DND-41 (cell line): Measurements from ENCODE around the gene GPRC5D.

Experiments used
- EZH2 ChIP-seq: IDR thresholded peaks from 3 replicates; pipeline ENCODE4 v1.6.1; 2012; ENCODE audit warnings: borderline replicate concordance, low read depth, mild to moderate bottlenecking, moderate library complexity, low read length, inconsistent platforms; ENCODE audit not compliant: severe bottlenecking
- TF ChIP-seq, protein P1 (sequence below): IDR thresholded peaks from 2 replicates; pipeline ENCODE4 v1.5.1; 2012; ENCODE audit warnings: borderline replicate concordance, low read length, moderate library complexity, mild to moderate bottlenecking; ENCODE audit not compliant: poor library complexity, severe bottlenecking; ENCODE audit errors: extremely low read depth

- TF ChIP-seq, protein P1, sequence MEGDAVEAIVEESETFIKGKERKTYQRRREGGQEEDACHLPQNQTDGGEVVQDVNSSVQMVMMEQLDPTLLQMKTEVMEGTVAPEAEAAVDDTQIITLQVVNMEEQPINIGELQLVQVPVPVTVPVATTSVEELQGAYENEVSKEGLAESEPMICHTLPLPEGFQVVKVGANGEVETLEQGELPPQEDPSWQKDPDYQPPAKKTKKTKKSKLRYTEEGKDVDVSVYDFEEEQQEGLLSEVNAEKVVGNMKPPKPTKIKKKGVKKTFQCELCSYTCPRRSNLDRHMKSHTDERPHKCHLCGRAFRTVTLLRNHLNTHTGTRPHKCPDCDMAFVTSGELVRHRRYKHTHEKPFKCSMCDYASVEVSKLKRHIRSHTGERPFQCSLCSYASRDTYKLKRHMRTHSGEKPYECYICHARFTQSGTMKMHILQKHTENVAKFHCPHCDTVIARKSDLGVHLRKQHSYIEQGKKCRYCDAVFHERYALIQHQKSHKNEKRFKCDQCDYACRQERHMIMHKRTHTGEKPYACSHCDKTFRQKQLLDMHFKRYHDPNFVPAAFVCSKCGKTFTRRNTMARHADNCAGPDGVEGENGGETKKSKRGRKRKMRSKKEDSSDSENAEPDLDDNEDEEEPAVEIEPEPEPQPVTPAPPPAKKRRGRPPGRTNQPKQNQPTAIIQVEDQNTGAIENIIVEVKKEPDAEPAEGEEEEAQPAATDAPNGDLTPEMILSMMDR = no peak
- no peak for TF ChIP-seq EZH2
These were observed 43.1 kb upstream of the GPRC5D start for GRCh38 chr12:12995088-12995487.
